ENCODE results near the gene EPS8L2.
A peak's percentile ranks its signal among the peaks of the same experiment; 100 is the strongest.

EPS8L2 gene

DNA sequence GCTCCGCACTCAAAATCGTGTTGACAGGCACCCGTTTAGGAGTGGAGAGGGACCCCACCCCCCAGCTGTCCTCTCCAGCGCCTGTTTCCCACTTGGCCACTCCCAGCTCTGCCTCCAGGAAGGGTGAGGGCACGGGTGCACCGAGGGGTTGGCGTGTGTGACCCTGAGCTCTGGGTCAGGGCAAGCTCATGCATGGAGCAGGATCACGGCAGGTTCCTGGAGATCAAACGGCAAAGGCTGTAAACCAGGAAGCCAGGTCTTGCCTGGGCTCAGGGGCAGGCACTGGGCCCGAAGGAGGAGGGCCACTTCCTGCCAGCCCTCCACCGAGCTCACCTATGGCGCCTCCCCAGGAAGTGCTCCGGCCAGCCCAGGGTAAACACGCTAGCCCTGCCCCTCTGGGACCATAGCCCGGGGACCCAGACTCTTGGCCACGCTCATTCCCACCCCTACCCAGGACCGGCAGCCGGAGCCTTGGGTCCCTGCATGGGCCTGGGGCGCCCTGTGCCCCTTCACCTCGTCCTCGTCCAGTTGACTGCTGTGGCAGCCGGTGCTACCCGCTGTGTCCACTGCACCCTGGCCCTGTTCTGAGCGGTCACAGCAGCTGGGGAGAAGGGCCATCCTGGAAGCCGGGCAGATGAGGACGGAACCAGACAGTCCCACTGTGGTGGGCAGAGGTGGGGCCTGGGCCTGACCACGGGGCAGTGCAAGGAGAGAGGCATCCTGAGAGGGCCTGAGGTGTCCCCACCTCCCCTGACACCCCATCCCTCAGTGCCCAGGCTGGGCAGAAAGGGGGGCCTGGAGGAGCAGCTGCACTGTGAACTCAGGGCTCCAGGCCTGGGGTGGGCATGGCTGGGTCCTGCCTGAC, 1.0 kb upstream of the EPS8L2 start:
- no peak for DNase-seq

- DNase-seq: no peak
Observed at GRCh38 chr11:706439-706956, 467 bp downstream of the EPS8L2 start.

DNA sequence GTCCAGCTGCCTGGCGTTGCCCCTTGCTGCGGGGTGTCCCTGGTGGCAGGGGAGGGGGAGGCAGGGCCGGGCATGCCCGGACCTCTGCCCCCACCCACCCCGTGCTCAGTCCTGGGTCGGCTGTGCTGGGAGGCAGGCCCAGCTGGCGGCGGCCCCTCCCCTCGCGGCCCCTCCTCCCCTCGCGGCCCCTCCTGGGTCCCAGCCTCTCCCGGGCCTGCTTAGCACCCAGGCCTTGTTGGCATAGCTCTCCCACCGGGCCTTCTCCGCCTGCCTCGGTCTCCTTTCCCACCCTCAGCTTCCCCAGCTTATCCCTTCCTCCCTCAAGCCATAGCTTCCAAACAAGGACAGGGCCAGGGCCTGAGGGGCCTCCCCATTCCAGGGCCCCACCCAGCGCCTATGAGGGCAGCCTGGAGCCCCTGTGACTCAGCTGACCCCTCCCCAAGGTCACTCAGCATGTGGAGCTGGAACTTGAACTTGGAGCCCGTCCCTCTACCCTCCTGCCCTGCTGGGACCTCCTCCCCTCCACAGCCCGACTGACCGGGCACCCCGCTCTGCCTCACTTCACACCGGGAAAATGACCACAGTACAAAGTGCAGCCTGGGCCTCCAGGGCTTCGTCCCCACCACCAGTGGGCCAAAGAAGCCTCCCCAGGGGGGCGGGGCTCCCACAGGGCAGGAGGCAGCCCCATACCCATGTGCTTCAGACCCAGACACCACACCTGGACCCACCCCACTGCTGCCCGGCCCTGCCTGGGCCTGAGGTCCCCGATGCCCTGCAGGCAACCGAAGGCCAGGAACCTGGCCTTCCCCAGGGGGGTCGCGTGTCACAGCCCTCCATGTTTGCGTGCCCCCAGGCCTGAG, 1.2 kb downstream of the EPS8L2 start:
- DNase-seq: no peak

- DNase-seq: no peak
Observed at GRCh38 chr11:707817-708420, 1.9 kb downstream of the EPS8L2 start.

GRCh38 chr11:708511-708910, 2.5 kb downstream of the EPS8L2 start:
- DNase-seq: no peak

GRCh38 chr11:709109-709997, 3.3 kb downstream of the EPS8L2 start:
- DNase-seq: no peak

- no peak for DNase-seq
Observed at GRCh38 chr11:714436-714835, 8.4 kb downstream of the EPS8L2 start.

- no peak for DNase-seq
Observed at GRCh38 chr11:719214-720016, 13.4 kb downstream of the EPS8L2 start.

GRCh38 chr11:720017-720641, 14.1 kb downstream of the EPS8L2 start:
- no peak for DNase-seq

DNA sequence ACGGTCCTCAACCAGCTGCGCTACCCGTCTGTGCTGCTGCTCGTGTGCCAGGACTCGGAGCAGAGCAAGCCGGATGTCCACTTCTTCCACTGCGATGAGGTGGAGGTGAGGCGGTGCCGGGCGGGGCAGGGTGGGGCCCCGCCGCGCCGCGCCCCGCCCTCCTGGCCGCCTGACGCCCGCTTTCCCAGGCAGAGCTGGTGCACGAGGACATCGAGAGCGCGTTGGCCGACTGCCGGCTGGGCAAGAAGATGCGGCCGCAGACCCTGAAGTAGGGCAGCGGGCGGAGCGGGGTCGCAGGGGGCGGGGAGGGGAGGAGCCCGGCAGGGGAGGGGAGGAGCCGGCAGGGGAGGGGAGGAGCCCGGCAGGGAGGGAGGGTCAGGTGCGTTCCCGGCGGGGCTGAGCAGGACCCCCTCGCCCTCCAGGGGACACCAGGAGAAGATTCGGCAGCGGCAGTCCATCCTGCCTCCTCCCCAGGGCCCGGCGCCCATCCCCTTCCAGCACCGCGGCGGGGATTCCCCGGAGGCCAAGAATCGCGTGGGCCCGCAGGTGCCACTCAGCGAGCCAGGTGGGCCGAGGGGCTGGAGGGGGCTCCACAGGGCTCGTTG, 14.7 kb downstream of the EPS8L2 start:
- no peak for DNase-seq

DNA sequence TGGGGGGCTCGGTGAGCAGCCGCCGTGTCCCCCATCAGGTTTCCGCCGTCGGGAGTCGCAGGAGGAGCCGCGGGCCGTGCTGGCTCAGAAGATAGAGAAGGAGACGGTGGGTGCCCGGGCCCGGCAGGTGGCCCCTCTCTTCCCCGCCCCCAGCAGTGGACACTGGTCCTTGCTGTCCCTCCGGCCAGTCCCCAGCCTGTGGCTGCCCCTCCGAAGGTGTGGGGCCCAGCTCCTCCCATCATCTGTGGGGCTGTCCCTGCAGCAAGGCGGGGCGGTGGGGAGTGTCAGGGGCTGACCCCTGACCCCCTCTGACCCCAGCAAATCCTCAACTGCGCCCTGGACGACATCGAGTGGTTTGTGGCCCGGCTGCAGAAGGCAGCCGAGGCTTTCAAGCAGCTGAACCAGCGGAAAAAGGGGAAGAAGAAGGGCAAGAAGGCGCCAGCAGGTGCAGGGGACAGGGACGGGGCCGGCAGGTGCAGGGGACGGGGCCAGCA, 15.3 kb downstream of the EPS8L2 start:
- DNase-seq: no peak

- DNase-seq: peak; percentile 38
Observed at GRCh38 chr11:721741-722345, 15.8 kb downstream of the EPS8L2 start.

DNA sequence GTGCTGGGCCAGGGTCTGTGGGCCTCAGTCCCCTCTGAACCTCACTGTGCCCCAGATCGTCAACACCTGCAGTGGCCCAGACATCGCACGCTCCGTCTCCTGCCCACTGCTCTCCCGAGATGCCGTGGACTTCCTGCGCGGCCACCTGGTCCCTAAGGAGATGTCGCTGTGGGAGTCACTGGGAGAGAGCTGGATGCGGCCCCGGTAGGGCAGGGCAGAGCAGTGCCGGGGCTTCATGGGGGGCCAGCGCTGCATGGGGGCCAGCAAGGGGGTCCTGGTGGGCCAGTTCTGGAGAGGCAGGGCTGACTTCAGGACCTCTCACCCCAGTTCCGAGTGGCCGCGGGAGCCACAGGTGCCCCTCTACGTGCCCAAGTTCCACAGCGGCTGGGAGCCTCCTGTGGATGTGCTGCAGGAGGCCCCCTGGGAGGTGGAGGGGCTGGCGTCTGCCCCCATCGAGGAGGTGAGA, 16.3 kb downstream of the EPS8L2 start:
- no peak for DNase-seq

DNA sequence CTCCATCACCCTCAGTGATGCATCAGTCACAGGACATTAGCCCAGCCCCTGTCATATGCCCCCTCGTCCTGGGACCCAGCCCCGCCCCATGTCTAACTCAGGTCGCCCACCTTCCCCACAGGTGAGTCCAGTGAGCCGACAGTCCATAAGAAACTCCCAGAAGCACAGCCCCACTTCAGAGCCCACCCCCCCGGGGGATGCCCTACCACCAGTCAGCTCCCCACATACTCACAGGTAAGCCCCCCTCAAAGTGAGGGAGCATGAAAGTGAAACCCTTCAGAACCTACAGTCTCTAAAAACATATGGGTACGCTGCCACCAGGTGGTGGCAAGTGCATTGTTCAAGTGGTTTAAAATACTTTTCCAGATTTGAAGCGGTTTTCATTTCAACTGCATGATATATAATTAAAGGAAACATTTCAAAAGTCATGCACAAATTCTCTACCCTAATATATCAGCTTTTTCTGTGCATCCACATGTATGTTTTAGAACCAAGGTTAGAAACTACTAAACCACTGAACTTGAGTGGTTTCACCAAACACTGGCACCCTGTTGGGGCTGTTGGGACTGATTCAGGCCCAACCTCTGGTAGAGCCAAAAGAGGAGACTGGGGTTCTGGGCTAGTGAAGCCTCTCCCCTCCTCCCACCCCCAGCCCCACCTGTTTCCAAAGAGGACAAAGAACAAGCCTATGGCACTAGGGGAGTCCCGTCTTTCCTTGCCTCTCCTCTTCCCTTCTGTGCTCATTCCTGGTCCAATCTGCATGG, 17.3 kb downstream of the EPS8L2 start:
- DNase-seq: peak; percentile 34

- DNase-seq: no peak
Observed at GRCh38 chr11:724049-724777, 18.2 kb downstream of the EPS8L2 start.

- no peak for DNase-seq
Observed at GRCh38 chr11:724778-725386, 18.9 kb downstream of the EPS8L2 start.

- DNase-seq: no peak
Observed at GRCh38 chr11:725624-726202, 19.7 kb downstream of the EPS8L2 start.

Measured in stimulated activated CD4-positive, alpha-beta T cell treated with anti-CD3 and anti-CD28 coated beads, Interleukin-12 subunit alpha, Interleukin-12 subunit beta, amount 100 ng/mL, for 4 hours (primary cell).